Astrocyte (in vitro differentiated cells and primary cell): ENCODE measurements around the gene SLC9A1. TPM values are rescaled to one million over a fixed set of nuclear protein-coding genes. Genes with fewer than 3 reads are reported as not detected.

Experiments
- DNase-seq: peaks from one replicate; pipeline ENCODE4 v3.0.0-alpha.2; 2010; ENCODE audit warnings: low read depth
- FAIRE-seq: peaks from 2 replicates; lab custom pipeline; 2011; peaks lifted over from hg19 to GRCh38; lab: Jason Lieb, UNC
- H2AFZ ChIP-seq: 2 replicates; pipeline ENCODE4 v1.6.0; 2012; ENCODE audit warnings: low read depth, low read length, inconsistent platforms
- H3K27ac ChIP-seq: 2 replicates; pipeline ENCODE4 v1.5.1; 2011; ENCODE audit warnings: low read depth, low read length, inconsistent platforms
- H3K27me3 ChIP-seq: 2 replicates; pipeline ENCODE4 v1.6.0; 2011; ENCODE audit warnings: low read length, inconsistent platforms; ENCODE audit not compliant: insufficient read depth
- H3K36me3 ChIP-seq: 2 replicates; pipeline ENCODE4 v1.5.1; 2011; ENCODE audit warnings: low read length, inconsistent platforms; ENCODE audit not compliant: insufficient read depth
- H3K4me1 ChIP-seq: 2 replicates; pipeline ENCODE4 v1.5.1; 2011; ENCODE audit warnings: low read length, inconsistent platforms; ENCODE audit not compliant: insufficient read depth
- H3K4me2 ChIP-seq: 2 replicates; pipeline ENCODE4 v1.6.0; 2012; ENCODE audit warnings: low read length, inconsistent platforms
- H3K4me3 ChIP-seq: 2 replicates; pipeline ENCODE4 v1.5.1; 2011; ENCODE audit warnings: low read depth, mild to moderate bottlenecking, low read length, inconsistent platforms; ENCODE audit not compliant: insufficient read depth
- H3K79me2 ChIP-seq: 2 replicates; pipeline ENCODE4 v1.6.0; 2012; ENCODE audit warnings: mild to moderate bottlenecking, low read length, inconsistent platforms; ENCODE audit not compliant: insufficient read depth
- H3K9ac ChIP-seq: 2 replicates; pipeline ENCODE4 v1.6.0; 2012; ENCODE audit warnings: mild to moderate bottlenecking, low read length, inconsistent platforms
- H3K9me3 ChIP-seq: 2 replicates; pipeline ENCODE4 v1.5.1; 2012; ENCODE audit warnings: low read depth, mild to moderate bottlenecking, low read length, inconsistent platforms; ENCODE audit not compliant: insufficient read depth
- H4K20me1 ChIP-seq: 2 replicates; pipeline ENCODE4 v1.6.0; 2012; ENCODE audit warnings: low read length, inconsistent platforms; ENCODE audit not compliant: insufficient read depth
- H3K27ac Mint-ChIP-seq: one replicate; pipeline ENCODE4 v1.8.0; 2021; ENCODE audit warnings: mild to moderate bottlenecking, mixed read lengths; ENCODE audit not compliant: unreplicated experiment
- H3K27me3 Mint-ChIP-seq: one replicate; pipeline ENCODE4 v1.8.0; 2021; ENCODE audit warnings: low read depth, mixed read lengths; ENCODE audit not compliant: unreplicated experiment
- H3K36me3 Mint-ChIP-seq: one replicate; pipeline ENCODE4 v1.8.0; 2021; ENCODE audit warnings: low read depth, mixed read lengths; ENCODE audit not compliant: unreplicated experiment
- H3K4me1 Mint-ChIP-seq: one replicate; pipeline ENCODE4 v1.8.0; 2021; ENCODE audit warnings: low read depth, mixed read lengths; ENCODE audit not compliant: unreplicated experiment
- H3K4me3 Mint-ChIP-seq: one replicate; pipeline ENCODE4 v1.8.0; 2021; ENCODE audit warnings: mild to moderate bottlenecking, moderate library complexity, mixed read lengths; ENCODE audit not compliant: unreplicated experiment
- H3K9me3 Mint-ChIP-seq: one replicate; pipeline ENCODE4 v1.8.0; 2021; ENCODE audit warnings: mild to moderate bottlenecking, mixed read lengths; ENCODE audit not compliant: unreplicated experiment
- CTCF ChIP-seq: IDR thresholded peaks from 2 replicates; pipeline ENCODE4 v1.5.1; 2011; ENCODE audit warnings: low read depth, mild to moderate bottlenecking, inconsistent platforms, low read length, moderate library complexity; ENCODE audit not compliant: insufficient read depth
- EZH2 ChIP-seq: IDR thresholded peaks from 2 replicates; pipeline ENCODE4 v1.6.1; 2012; ENCODE audit warnings: mild to moderate bottlenecking, low read length, inconsistent platforms; ENCODE audit not compliant: insufficient read depth
- total RNA-seq: library from RNA; stranded (reverse); gene quantifications from 2 replicates; pipeline ENCODE4 v1.2.1, GENCODE V29; 2021

The SLC9A1 gene
- total RNA-seq, 1 donor from 2014 or later = 49.3 TPM

GRCh38 chr1:27116232-27116631 lies 38.7 kb downstream of the SLC9A1 start:
- FAIRE-seq = no peak
- H2AFZ ChIP-seq = no peak overlapping the region
- no peak overlapping the region for H3K9ac ChIP-seq
- H3K9me3 ChIP-seq = no peaks in the 10 kb centered on the region
- Mint-ChIP-seq H3K9me3 (no peaks in the 10 kb centered on the region), H3K27me3 (no peaks in the 10 kb centered on the region), H3K4me1 (peaks cover 61% of the 10 kb centered on the region), H3K36me3 (peaks cover 17% of the 10 kb centered on the region), H3K27ac (no peak overlapping the region), H3K4me3 (no peak overlapping the region)
- peaks cover 3% of the 10 kb centered on the region for H3K36me3 ChIP-seq
- no peaks in the 10 kb centered on the region for H3K27me3 ChIP-seq
- TF ChIP-seq CTCF = no peak
- TF ChIP-seq EZH2 = no peak
- DNase-seq = no peak
- H4K20me1 ChIP-seq = peaks cover 27% of the 10 kb centered on the region
- H3K4me2 ChIP-seq = no peak overlapping the region
- no peak overlapping the region for H3K27ac ChIP-seq
- peaks cover 44% of the 10 kb centered on the region for H3K79me2 ChIP-seq
- H3K4me3 ChIP-seq = no peak overlapping the region
- H3K4me1 ChIP-seq = peaks cover 50% of the 10 kb centered on the region

GRCh38 chr1:27114546-27114945 lies 40.4 kb downstream of the SLC9A1 start:
- no peak overlapping the region for H3K27ac ChIP-seq
- peaks cover 43% of the 10 kb centered on the region for H3K79me2 ChIP-seq
- FAIRE-seq = no peak
- no peak overlapping the region for H3K9ac ChIP-seq
- peaks cover 48% of the 10 kb centered on the region for H3K4me1 ChIP-seq
- H3K36me3 ChIP-seq = peaks cover 3% of the 10 kb centered on the region
- H4K20me1 ChIP-seq = peaks cover 27% of the 10 kb centered on the region
- Mint-ChIP-seq H3K36me3 (peaks cover 20% of the 10 kb centered on the region), H3K9me3 (no peaks in the 10 kb centered on the region), H3K27ac (no peak overlapping the region), H3K4me3 (no peak overlapping the region), H3K4me1 (peaks cover 57% of the 10 kb centered on the region), H3K27me3 (no peaks in the 10 kb centered on the region)
- H3K4me2 ChIP-seq = no peak overlapping the region
- no peak overlapping the region for H3K4me3 ChIP-seq
- DNase-seq = no peak
- TF ChIP-seq CTCF = no peak
- no peak for TF ChIP-seq EZH2
- no peaks in the 10 kb centered on the region for H3K27me3 ChIP-seq
- H2AFZ ChIP-seq = no peak overlapping the region
- H3K9me3 ChIP-seq = no peaks in the 10 kb centered on the region

- Histone ChIP-seq H3K9ac (no peak overlapping the region), H3K27ac (no peak overlapping the region), H3K4me3 (no peak overlapping the region), H3K79me2 (peaks cover 43% of the 10 kb centered on the region), H4K20me1 (peaks cover 23% of the 10 kb centered on the region), H2AFZ (no peak overlapping the region), H3K9me3 (no peaks in the 10 kb centered on the region), H3K36me3 (peaks cover 3% of the 10 kb centered on the region), H3K4me2 (no peak overlapping the region), H3K27me3 (no peaks in the 10 kb centered on the region), H3K4me1 (peaks cover 41% of the 10 kb centered on the region)
- TF ChIP-seq CTCF = no peak
- TF ChIP-seq EZH2 = no peak
- H3K27ac Mint-ChIP-seq = no peak overlapping the region
- peak overlapping the region; percentile 45 for H3K4me3 Mint-ChIP-seq
- H3K36me3 Mint-ChIP-seq = peaks cover 24% of the 10 kb centered on the region
- no peak for FAIRE-seq
- DNase-seq = no peak
- peaks cover 52% of the 10 kb centered on the region for H3K4me1 Mint-ChIP-seq
- no peaks in the 10 kb centered on the region for H3K9me3 Mint-ChIP-seq
- no peaks in the 10 kb centered on the region for H3K27me3 Mint-ChIP-seq
Observed at GRCh38 chr1:27113861-27114260, 41.1 kb downstream of the SLC9A1 start.
